ENCODE results near the gene ALCAM.
"Not testable (repeated sequence)": the region's sequence is repeated elsewhere in the genome, so short reads cannot be mapped to it uniquely, and the experiment has no call there.

Gene ALCAM

DNA sequence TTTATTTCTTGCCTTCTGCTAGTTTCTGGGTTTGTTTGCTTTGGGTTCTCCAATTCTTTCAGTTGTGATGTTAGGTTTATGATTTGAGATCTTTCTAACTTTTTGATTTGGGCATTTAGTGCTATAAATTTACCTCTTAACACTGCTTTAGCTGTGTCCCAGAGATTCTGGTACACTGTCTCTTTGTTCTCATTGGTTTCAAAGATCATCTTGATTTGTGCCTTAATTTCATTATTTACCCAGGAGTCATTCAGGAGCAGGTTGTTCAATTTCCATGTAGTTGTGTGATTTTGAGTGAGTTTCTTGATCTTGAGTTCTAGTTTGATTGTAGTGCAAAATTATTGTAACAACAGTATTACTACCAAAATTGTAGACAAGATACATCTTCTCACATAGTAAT, 25.9 kb downstream of the ALCAM start:
- DNase-seq: not testable (repeated sequence)

- no peak for DNase-seq
Measured at GRCh38 chr3:105394177-105394576, 27.5 kb downstream of the ALCAM start.

DNA sequence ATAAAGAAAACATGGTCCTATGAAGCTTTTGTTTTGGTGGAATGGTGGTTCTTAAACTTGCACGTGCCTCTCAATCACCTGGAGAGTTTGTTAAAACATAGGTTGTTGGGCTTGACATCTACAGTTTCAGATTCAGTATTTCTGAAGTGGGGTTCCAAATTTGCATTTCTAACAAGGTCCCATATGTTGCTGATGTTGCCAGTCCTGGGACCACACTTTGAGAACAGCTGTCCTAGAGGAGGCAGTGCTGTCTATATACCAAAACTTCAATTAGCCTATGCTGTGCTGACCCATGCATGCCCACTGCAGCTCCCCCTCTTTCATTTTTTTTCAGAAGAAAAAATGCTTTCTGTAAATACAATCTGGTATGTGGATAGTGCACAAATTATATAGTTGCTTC, 31.3 kb downstream of the ALCAM start:
- DNase-seq: no peak

GRCh38 chr3:105398437-105398836, 31.7 kb downstream of the ALCAM start:
- DNase-seq: no peak

DNA sequence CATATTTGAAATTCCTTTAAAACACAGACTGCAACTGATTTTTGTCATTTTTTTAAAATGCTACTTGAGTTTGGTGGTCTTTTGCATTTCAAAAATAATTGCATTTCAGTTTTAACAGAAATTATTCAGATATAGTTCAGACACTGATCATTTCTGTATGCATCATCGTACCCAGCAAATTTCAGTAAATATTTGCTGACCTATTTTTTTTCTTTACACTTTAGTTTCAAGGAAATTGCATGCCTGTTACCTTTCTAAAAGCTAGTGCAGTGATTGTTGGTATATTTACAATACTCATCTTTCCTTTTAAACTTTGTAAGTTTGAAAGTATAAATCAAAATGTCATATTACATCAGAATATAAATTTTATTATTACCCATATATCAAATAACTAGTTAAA, 32.4 kb downstream of the ALCAM start:
- no peak for DNase-seq

DNA sequence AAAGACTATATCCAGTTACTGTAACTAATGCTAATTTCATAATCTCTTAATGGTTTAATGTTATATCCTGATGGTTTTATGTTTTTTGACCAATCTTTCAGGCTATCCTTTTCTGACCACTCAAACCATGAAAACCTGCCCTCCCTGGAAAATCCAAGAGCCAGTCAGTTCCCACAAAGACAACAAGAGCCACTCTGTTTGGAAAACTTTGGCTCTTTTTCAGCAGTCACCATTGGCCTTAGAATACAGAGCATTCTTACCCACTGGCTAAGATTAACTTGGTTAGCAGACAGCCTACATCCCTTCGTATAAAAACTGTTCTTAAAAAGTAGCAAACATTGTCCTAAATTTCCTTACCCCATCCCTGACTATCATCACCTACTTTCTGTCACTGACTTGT, 32.9 kb downstream of the ALCAM start:
- no peak for DNase-seq

DNA sequence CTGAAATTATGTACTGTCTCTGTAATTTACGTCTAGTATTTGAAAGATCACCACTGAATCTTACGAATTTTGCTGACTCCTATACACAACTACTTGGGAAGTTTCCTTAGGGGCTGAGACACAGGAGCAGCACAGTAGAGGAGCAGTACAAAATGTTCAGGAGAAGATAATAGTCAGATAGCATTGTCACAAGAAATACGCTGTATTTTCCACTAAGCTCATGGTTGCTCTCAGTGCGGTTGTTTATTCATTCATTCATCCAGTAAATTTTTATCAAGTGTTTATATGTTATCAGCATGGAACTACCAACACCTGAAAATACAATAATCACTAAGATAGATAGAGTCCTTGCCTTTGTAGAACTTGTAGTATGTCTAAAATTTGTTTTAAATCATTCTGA, 34.5 kb downstream of the ALCAM start:
- no peak for DNase-seq

GRCh38 chr3:105401691-105402149, 35.0 kb downstream of the ALCAM start:
- DNase-seq: no peak

GRCh38 chr3:105402287-105402801, 35.6 kb downstream of the ALCAM start:
- no peak for DNase-seq

GRCh38 chr3:105403034-105403433, 36.3 kb downstream of the ALCAM start:
- DNase-seq: not testable (repeated sequence)

GRCh38 chr3:105406268-105406667, 39.6 kb downstream of the ALCAM start:
- no peak for DNase-seq

DNA sequence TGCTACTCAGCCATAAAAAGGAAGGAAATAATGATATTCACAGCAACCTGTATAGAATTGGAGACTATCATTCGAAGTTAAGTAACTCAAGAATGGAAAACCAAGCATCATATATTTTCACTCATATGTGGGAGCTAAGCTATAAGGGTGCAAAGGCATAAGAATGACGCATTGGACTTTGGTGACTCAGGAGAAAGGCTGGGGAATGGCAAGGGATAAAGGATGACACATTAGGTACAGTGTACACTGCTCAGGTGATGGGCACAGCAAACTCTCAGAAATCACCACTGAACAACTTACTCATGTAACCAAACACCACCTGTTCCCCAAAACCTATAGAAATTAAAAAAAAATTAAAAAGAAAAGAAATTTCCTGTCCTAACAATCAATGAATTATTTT, 42.7 kb downstream of the ALCAM start:
- no peak for DNase-seq

- no peak for DNase-seq
Measured at GRCh38 chr3:105413343-105413887, 46.7 kb downstream of the ALCAM start.

DNA sequence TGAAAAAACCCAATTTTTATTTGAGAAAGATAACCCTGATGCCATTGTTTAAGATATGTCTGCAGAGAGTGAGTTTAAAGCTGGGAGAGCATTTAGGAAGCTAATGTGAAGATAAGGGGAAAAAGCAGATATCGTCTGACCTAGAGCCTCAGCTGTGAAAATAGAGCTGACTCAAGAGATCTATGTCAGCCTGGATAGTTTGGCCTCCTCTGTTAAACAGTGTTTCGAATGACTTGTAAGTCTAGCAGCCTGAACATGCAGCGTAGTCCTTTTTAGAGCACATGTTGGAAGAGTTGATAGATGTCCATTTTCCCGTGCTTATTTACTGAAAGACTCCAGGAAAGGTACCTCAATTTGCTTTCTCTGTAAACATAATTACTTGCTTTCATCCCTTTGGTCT, 48.1 kb downstream of the ALCAM start:
- no peak for DNase-seq

DNA sequence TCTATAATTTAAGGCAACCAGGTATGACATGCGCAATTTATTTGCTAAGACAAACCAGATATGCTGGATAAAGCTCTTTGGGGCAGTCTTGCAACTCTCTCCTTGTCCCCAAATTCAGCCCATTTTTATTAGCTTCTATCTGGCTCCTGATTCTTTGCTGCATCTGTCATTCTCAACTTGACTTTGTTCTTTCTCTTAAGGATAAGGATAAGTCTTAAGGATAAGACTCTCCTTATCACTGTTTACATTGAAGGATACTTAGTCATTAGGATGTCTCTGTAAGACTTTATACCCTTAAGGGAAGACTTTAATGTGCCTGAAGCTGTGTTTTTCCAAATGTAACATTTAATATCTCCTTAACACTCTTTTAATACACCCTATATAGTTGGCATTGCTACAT, 49.2 kb downstream of the ALCAM start:
- DNase-seq: no peak

GRCh38 chr3:105417525-105418289, 51.0 kb downstream of the ALCAM start:
- no peak for DNase-seq

DNA sequence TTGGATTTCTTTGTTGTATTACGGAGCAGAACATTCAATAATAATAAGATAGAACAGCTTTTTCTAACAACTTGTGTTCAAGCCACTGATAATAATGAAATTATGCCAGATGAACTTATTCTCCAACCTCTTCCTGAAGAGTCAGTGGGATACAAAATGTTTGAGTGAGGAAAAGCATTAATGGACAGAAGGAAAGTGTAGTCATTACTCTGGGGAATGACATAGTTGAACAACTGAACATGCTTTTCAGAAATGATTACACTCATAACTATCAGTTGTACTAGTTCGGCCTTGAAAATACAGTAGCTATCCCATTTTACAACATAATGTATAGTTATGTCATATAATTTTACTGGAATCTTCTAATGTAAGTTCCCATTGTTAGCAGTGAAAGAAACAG, 55.9 kb downstream of the ALCAM start:
- DNase-seq: no peak

DNA sequence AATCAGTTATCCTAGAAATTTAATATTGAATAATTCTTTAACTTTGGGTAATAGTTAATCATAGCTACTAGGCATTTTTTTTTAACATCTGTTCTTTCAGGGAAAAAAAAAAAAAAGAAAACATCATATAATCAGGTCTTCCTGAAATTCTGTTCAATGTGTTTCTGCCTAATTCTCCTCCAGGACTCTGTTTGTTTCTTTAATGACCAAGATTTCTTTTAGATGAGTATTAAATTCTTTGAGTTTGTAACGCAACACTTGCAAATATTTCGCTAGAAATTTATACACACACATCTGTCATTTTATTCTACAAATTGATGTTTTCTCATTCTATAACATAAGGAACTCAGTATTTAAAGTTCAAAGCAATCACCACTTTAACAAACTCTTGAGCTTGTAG, 56.7 kb downstream of the ALCAM start:
- DNase-seq: no peak

DNA sequence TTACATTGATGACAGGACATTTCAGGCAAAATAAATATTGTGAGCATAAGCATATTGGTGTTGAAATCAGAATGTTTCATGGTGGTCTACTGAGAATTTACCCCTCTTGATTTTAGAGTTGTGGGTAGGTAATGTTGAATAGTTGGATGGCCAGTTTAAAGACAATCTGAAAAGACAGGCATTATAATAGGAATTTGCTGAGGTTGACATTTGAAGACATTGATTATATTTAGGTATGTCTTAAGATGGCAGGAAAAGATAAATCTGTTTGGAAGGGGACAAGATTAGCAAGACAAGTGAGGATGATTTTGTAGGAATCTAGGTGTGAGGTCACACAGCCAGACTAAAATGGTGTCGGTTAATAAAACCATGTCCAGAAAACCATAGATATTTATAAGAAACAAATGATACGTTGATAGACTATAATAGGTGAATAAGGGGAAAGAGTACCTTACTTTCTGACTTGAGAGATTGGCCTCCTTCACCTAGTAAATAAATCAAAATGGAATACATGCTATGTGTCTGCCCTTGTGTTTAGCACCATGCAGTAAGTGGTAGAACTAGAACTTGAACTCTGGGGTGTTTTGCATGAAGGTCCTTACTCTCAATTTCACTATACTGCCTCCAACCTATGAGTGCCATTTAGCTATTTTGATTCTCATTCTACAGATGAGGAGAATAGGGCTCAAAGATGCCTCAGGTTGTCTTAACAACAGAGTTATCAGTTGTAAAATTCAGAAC, 57.9 kb downstream of the ALCAM start:
- no peak for DNase-seq

DNA sequence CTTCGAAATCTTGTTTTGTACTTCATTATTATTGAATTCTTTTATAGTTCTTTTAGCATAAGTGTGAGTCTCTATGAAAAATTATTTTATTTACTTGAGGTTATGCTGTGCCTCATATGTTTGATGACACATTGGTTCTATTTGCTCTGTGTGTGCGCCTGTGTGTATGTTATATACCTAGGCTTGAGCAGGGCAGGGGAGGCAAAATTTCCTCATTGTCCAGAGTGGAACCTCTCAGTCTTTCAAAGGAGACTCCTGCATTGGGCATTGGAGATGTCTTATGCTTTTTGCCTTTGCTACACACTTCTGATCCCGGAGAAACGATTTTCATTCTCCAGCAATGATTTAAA, 58.4 kb downstream of the ALCAM start:
- DNase-seq: no peak

DNA sequence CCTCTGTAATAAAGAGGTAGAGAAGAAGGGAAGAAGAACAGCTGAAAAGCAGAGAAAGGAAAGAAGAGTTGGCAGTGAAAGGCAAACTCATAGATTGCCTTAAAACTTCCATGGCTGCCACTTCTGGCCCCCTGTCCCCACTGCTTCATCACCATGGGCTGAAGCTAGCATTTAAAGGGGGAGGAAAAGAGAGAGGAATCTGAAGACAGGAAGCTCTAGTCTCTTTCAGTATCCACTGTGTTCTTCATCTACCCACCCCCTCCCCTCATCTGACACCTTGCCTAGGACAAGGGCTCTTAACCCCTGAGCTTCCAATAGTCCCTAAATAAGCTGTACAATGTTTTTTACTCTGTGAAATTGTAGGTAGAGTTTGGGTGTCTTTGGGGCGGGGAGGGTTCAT, 60.6 kb downstream of the ALCAM start:
- DNase-seq: no peak

DNA sequence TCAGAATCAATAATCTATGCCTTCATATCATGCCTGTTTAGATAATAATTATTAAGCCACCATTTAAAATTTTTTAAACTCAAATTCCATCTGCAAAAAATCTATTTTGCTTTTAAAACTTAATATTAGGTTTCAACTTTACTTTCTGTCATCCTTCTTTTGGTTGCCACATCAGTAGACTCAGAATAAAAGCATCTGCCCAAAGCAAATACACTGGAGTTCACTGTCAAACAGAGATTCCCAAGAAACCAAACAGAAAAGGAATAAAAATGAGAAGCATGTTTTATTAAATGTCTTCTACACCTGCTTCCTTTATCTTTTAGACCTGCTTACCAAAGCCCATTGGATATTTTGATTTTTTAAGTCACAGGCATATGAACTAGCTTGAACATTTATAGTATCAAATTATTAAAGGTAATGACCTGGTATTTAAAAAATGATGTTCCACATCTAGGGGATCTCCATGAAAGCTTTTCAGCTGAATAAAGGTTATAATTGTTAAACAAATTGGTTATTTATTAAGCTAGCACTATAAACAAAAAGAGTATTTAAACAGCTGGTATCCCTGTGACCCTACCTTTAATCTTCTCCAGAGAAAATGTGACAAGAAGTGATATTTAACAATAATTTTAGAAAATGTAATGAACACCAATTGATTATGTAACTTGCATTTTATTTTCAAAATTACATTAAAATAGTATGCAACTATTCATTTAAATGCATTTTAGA, 62.5 kb downstream of the ALCAM start:
- no peak for DNase-seq

DNA sequence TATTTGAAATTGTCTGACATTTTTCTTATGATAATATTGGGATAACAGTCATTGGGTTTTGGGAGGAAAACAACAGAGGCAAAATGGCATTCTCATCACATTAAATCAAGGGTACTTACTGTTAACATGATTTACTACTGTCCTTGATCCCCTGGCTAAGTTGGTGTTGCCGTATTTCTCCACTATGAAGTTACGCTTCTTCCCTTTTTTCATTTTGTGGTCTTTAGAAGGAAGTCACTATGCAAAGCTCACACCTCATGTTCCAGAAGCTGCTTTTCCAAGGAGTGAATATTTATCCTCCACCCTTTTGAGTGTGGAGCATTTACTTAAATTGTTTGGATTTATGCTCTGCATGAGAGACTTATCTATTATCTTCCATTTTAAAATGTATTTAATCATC, 63.7 kb downstream of the ALCAM start:
- DNase-seq: peak in 1 of 2 experiments; percentile 2

Measured in NCI-H187 (cell line).